Measurements from ENCODE around the gene EEF1A1. TPM values are rescaled to one million over a fixed set of nuclear protein-coding genes. Genes with fewer than 3 reads are reported as not detected.
"Not testable (repeated sequence)": the region's sequence is repeated elsewhere in the genome, so short reads cannot be mapped to it uniquely, and the experiment has no call there.

Gene EEF1A1
- over 10,000 TPM in 1 of 2 donors, 1,000 to 10,000 TPM in 1; 6,474 to 10,301 TPM for total RNA-seq

DNA sequence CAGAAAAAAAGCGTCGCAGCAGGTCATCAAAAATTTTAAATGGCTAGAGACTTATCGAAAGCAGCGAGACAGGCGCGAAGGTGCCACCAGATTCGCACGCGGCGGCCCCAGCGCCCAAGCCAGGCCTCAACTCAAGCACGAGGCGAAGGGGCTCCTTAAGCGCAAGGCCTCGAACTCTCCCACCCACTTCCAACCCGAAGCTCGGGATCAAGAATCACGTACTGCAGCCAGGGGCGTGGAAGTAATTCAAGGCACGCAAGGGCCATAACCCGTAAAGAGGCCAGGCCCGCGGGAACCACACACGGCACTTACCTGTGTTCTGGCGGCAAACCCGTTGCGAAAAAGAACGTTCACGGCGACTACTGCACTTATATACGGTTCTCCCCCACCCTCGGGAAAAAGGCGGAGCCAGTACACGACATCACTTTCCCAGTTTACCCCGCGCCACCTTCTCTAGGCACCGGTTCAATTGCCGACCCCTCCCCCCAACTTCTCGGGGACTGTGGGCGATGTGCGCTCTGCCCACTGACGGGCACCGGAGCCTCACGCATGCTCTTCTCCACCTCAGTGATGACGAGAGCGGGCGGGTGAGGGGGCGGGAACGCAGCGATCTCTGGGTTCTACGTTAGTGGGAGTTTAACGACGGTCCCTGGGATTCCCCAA is at the start of gene EEF1A1:
EEF1A1 (minus strand) TSS at position 345 of the 663 bp plus-strand sequence. CDS start 1,006 bp downstream, outside the sequence.
- Histone ChIP-seq H3K9me3 (no peaks in the 10 kb centered on the region), H3K36me3 (no peaks in the 10 kb centered on the region), H3K4me1 (replicated peaks) (peaks cover 6% of the 10 kb centered on the region), H3K4me3 (peak within 1 kb of the TSS; percentile 88 to 97), H3K27me3 (replicated peaks; ENCODE audit: insufficient read depth) (no peaks in the 10 kb centered on the region), H3K27ac (peak within 1 kb of the TSS; percentile 100)
- peak; percentile 100 for DNase-seq (ENCODE audit: low spot score)
- intact Hi-C loops (cut with DNase I): loop anchor here (1.0 to 5.0 kb wide), 3 partner anchors 64 to 1721 kb away; partner anchors contain the start of gene COX7A2
- TF ChIP-seq POLR2AphosphoS5 (IDR thresholded peaks at IDR 0.05) (peak; percentile 97), POLR2A (IDR thresholded peaks at IDR 0.05) (peak; percentile 99)
- TF ChIP-seq, protein P1, sequence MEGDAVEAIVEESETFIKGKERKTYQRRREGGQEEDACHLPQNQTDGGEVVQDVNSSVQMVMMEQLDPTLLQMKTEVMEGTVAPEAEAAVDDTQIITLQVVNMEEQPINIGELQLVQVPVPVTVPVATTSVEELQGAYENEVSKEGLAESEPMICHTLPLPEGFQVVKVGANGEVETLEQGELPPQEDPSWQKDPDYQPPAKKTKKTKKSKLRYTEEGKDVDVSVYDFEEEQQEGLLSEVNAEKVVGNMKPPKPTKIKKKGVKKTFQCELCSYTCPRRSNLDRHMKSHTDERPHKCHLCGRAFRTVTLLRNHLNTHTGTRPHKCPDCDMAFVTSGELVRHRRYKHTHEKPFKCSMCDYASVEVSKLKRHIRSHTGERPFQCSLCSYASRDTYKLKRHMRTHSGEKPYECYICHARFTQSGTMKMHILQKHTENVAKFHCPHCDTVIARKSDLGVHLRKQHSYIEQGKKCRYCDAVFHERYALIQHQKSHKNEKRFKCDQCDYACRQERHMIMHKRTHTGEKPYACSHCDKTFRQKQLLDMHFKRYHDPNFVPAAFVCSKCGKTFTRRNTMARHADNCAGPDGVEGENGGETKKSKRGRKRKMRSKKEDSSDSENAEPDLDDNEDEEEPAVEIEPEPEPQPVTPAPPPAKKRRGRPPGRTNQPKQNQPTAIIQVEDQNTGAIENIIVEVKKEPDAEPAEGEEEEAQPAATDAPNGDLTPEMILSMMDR (IDR thresholded peaks at IDR 0.05): peak in 2 of 4 experiments; percentile 11 to 19
- WGBS: 0% methylated on average over 44 of the region's 53 CpGs

DNA sequence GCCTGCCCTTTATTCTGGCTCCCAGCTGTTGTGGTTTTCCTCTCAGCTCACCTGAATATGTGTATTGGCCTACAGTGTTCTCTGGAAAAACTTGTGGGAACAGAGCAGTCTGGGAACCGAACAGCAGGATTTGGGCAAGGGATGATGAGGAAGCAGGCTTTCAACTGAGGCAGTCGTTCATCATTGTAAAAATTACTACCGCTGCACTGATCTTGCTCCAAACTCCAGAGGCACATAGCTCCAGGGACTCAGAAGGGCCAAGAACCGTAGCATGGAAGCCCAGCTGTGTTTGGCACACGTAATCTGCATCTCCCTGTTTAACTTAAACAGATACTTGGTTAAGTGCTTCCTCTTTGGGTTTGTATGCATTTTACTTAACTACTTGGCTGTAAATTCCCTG is 48.3 kb upstream of the EEF1A1 start:
- intact Hi-C loops (cut with DNase I): no loop called here
- Histone ChIP-seq H3K4me3 (no peak overlapping the region), H3K9me3 (no peaks in the 10 kb centered on the region), H3K27ac (no peak overlapping the region), H3K27me3 (replicated peaks; ENCODE audit: insufficient read depth) (no peaks in the 10 kb centered on the region), H3K4me1 (replicated peaks) (no peaks in the 10 kb centered on the region), H3K36me3 (no peaks in the 10 kb centered on the region)
- DNase-seq (ENCODE audit: low spot score): no peak
- TF ChIP-seq POLR2AphosphoS5 (IDR thresholded peaks at IDR 0.05) (no peak), POLR2A (IDR thresholded peaks at IDR 0.05) (no peak)
- TF ChIP-seq, protein P1 (IDR thresholded peaks at IDR 0.05): no peak
- WGBS: 79% methylated on average over 5 of the region's 5 CpGs

DNA sequence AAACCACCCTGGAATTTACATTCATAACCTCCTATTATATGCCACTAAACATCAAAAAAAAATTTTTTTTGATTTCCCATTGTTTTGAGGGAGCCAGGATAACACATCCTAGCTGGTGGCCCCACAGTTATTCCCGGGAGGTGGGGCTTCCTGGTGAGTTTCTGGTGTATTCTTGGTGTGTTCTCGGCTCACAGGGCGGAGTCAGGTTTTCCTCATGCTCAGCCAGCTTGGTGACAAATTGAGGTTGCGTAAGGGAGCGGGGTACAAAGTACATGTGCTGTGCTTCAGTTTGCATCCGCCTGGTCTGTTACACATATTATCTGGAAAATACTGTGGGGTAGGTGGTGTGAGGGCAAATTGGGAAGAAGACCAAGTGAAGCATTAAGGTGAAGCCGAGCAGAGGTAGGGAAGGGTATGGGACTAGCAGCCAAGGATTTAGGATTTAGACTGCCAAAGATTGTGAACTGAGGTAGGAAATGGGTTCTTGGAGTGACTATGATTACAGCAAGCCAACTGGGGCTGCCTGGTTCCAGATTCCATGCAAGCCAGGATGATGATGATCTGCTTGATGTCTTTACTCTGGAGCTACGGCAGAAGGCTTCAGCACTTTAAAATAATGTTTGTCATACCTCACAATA is 46.2 kb upstream of the EEF1A1 start:
- H3K4me3 ChIP-seq: no peak overlapping the region
- no peaks in the 10 kb centered on the region for H3K4me1 ChIP-seq (replicated peaks)
- intact Hi-C loops (cut with DNase I): no loop called here
- no peak for DNase-seq (ENCODE audit: low spot score)
- H3K9me3 ChIP-seq: no peaks in the 10 kb centered on the region
- H3K27ac ChIP-seq: no peak overlapping the region
- TF ChIP-seq, protein P1 (IDR thresholded peaks at IDR 0.05): no peak
- no peak for TF ChIP-seq POLR2A (IDR thresholded peaks at IDR 0.05)
- no peak for TF ChIP-seq POLR2AphosphoS5 (IDR thresholded peaks at IDR 0.05)
- H3K36me3 ChIP-seq: no peaks in the 10 kb centered on the region
- H3K27me3 ChIP-seq (replicated peaks; ENCODE audit: insufficient read depth): no peaks in the 10 kb centered on the region
- WGBS: 73% methylated on average over 8 of the region's 8 CpGs

DNA sequence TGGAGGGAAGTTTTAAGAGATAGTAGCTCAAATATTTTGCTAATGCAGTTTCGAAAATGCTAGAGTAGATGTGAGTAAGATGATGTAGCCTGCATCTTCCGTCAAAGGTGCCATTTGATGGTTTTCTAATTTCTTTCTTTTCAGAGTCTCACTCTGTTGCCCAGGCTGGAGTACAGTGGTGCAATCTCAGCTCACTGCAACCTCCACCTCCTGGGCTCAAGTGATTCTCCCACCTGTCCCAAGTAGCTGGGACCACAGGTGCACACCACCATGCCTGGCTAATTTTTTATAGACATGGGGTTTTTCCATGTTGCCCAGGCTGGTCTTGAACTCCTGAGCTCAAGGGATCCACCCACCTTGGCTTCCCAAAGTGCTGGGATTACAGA is 45.6 kb upstream of the EEF1A1 start:
- intact Hi-C loops (cut with DNase I); H3K4me1 ChIP-seq (replicated peaks); H3K27me3 ChIP-seq (replicated peaks; ENCODE audit: insufficient read depth); DNase-seq (ENCODE audit: low spot score); H3K36me3 ChIP-seq; H3K27ac ChIP-seq; H3K4me3 ChIP-seq; H3K9me3 ChIP-seq: not testable (repeated sequence)
- WGBS: 91% methylated on average over 2 of the region's 2 CpGs

DNA sequence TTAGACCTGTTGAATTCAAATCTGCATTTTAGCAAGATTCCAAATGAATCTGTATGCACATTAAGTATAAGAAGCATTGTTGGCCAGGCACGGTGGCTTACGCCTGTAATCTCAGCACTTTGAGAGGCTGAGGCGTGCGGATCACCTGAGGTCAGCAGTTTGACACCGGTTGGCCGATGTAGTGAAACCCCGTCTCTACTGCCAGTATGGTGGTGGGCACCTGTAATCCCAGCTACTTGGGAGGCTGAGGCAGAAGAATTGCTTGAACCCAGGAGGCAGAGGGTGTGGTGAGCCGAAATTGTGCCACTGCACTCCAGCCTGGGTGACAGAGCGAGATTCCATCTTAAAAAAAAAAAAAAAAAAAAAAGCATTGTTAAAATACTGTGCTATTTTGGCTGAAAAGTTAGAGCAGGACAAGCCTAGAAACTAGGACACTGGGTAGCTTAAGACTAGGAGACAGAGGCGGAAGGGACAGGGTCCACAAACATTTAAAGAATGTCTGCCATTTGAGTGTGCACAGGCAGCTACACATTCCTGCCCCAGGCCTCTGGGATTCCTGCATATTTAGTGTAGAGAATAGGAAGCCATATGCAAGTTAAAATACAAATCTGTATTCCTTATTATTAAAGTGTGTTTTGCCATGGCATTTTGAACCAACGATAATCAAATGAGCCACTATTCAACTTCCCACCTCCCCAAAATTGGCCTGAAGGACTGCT is 45.1 kb upstream of the EEF1A1 start:
- H3K9me3 ChIP-seq: no peaks in the 10 kb centered on the region
- intact Hi-C loops (cut with DNase I): no loop called here
- 93% methylated on average over 11 of the region's 11 CpGs for WGBS
- no peaks in the 10 kb centered on the region for H3K36me3 ChIP-seq
- TF ChIP-seq POLR2A (IDR thresholded peaks at IDR 0.05): no peak
- no peaks in the 10 kb centered on the region for H3K4me1 ChIP-seq (replicated peaks)
- no peaks in the 10 kb centered on the region for H3K27me3 ChIP-seq (replicated peaks; ENCODE audit: insufficient read depth)
- H3K4me3 ChIP-seq: no peak overlapping the region
- no peak for DNase-seq (ENCODE audit: low spot score)
- H3K27ac ChIP-seq: no peak overlapping the region

Measured in prostate gland (tissue), 2 donors.